Stromal cell of bone marrow (primary cell): Measurements from ENCODE around the gene ITPKC.

Source experiments
- DNase-seq: peaks from one replicate; pipeline ENCODE4 v3.0.0-alpha.2; 2012; ENCODE audit warnings: low read depth

ITPKC gene

DNA sequence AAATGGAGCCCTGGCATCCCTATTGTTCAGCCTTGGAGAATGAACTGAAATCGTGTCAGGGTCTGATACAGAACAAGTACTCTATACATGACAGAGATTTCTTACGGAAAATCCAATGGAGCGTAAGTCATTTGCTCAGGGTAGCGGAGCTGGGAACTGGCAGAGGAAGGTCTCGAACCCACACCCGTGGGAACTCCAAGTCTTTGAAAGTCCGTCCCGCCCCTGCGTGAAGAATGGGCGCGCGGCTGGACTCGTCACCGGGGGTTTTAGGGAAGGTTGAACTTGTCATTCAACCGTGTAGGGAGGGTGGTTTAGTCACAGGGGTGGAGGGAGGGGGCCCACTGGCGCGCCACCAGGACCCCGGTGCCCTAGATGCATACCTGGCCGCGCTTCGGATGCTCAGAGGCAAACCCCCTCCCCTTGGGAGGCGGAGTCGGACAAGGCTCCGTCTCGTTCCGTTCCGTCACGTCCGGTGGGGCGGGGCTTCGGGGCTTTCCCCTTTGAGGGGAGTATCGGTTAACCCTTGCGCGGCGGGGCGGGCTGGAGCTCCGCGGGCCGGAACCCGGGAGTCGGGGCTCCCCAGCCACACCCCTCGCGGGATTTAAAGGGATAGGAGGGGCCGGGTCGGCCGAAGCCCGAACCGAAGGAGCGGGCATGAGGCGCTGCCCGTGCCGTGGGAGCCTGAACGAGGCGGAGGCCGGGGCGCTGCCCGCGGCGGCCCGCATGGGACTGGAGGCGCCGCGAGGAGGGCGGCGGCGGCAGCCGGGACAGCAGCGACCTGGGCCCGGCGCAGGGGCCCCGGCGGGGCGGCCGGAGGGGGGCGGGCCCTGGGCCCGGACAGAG, at the start of gene ITPKC, which contains the start of gene COQ8B:
ITPKC (plus strand) TSS at position 631 of the 843 bp plus-strand sequence; CDS start at position 655, 24 bp downstream.
COQ8B (minus strand) TSS at position 405 of the 843 bp plus-strand sequence. CDS start 2,254 bp downstream, outside the sequence.
- DNase-seq: peak; percentile 97

DNA sequence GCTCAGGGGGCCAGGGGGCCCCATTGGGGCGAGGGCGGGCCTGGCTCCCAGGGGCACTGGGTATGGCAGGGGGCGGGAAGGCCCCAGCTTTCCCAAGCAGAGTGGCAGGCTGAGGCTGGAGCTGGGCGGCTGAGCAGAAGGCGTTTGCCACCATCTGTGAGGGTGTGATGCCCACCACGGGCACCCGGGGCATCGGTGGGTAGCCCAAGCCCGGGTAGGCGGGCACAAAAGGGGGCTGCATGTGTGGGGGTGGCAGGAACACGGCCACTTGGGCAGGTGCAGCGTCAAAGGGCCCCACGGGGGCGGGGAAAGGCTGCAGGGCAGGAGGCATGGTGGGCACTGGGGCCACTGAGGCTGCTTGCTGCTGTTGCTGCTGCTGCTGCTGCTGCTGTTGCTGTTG, 49.3 kb upstream of the ITPKC start:
- no peak for DNase-seq

DNA sequence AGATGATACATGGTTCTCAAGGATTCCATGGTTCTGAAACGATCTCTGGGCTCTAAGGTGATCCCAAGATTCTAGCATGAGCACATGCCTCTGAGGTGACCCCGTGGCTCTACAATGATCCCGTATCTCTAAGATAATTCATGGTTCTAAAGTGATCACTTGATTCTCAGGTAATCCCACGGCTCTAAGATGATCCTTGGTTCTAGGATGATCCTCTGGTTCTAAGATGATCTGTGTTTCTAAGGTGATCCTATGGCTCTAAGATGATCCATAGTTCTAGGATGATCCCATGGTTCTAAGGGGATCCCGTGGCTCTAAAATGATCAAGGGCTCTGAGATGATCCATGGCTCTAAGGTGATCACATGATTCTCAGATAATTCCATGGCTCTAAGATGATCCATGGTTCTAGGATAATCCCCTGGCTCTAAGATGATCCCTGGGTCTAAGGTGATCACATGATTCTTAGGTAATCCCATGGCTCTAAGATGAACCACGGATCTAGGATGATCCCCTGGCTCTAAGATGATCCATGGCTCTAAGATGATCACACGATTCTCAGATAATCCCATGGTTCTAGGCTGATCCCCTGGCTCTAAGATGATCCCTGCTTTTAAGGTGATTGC, 47.8 kb upstream of the ITPKC start:
- no peak for DNase-seq

DNA sequence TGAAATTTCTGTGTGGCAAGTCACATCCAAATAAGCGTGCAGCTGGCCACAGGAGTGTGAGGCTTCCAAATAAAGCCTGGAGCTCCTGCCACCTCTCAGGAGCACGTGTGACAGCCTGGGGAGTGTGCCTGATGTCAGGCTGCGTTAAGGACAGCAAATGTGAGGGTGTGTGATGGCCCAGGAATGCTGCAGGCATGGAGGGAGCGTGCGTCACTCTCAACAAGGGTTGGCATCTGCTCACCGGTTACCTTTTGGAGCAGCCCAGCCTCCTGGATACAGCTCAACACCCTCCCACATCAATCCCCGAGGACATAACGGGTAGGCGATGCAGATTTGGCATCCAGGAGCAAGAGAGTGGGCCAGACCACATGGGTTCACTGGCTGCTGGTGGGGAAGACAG, 45.5 kb upstream of the ITPKC start:
- DNase-seq: no peak

DNA sequence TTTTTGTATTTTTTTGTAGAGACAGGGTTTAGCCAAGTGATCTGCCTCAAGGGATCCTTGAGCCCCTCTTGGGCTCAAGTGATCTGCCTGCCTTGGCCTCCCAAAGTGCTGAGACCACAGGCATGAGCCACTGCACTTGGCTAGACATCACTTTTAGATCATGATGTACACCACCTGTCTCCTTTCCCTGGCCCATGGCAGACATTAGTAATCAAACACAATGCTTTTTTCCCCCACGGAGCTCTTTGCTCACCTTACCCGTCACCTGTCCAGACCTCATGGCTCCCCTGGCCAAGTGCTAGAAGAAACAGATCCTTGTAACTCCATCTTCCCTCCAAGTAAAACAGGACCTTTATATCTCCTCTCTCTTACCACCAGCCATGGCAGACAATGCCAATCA, 44.9 kb upstream of the ITPKC start:
- no peak for DNase-seq

DNA sequence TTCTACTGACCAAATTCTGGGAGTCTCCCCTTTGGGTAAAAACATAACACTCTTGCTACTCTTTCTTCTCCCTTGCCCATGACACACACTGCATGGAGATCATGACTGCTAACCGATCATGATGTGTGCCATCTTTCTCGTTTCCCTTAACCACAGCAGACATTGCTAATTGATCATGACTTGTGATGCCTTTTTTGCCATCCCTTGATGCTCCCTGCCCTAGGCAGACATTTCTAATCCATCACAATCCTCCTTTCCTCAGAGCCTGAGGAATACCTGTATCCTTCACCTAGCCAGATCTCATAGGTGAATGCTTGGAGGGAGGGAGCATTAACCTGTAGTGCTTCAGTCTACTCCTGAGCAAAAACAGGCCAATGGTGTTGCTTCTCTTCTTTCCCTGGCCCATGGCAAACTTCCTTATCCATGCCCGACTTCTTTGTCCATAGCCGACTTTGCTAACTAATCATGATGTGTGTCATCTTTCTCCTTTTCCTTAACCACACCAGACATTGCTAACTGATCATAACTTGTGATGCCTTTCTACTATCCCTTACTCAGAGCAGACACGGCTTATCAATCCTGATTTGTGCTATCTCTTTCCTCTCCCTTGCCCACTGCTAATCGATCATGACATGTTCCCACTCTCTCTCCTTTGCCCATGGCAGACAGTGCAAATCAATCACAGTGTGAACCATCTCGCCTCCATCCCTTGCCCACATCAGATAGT, 44.2 kb upstream of the ITPKC start:
- DNase-seq: no peak

DNA sequence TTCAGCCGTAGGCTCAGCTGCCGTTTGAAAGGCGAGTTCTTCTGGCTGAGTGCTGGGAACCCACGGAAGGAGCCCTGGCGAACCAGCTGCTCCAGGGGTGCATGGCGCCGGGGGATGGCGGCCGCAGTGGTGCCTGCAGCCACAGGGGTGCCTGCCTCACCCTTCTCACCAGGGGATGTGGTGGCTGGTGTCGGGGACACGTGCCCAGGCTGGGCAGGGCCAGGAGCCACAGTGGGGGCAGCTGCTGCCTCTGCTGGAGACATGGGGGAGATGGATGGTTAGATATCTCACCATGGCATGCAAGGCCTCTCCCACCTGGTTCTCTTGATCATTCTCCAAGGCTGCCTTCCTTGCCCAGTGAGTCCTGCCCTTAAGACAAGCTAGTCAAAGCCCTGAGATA, 43.5 kb upstream of the ITPKC start:
- no peak for DNase-seq

DNA sequence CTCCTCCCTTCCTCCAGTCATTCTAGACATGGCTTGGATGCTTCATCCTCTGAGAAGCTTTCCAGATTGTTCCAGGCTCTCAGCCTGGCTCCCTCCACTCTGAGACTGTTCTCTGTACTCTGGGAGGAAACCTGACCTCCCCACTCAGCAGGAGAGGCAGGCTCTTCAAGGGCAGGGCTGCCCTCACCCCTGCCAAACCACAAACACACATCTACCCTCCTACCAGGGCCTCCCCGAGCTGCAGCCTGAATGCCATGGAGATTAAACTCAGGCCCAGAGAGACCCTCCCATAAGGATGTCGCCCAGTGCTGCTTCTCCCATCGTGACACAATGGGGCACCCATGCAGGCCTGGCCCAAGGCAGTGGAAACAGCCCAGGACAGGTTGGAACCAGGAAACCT, 42.6 kb upstream of the ITPKC start:
- no peak for DNase-seq

DNA sequence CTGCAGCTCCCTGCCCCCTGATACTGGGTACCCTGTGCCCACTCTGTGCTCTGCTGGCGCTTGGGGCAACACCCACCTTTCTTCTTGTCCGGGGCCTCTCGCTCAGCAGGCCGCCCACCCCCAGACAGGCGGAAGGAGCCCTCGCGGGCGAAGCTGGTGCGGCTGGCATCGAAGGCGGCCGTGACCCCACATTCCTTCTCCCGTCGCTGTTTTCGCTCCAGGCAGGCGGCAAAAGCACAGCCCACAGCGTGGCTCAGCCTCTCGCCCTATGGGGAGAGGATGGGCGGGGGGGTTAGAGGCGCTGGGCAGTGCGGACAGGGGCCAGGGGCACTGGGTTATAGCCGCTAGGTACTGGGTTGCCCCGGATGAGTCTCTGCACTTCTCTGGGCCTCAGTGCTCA, 39.8 kb upstream of the ITPKC start:
- DNase-seq: no peak

DNA sequence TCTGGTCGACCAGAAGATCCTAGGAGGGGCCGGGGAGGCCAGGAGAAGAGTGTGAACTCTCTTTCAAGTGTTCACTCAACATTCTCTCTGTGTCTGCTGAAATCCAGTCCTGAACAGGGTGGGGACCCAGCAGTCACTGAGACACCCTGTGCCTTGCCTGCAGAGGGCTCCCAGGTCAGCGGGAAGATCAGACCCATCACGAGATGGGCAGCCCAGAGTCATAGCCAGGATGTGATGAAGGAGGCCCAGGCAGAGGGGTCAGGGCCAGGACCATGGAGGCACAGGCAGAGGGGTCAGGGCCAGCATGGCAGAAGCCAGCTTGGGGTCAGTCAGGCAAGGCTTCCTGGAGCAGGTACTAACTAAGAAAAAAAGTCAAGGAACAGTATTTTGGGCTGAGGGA, 35.9 kb upstream of the ITPKC start:
- no peak for DNase-seq

DNA sequence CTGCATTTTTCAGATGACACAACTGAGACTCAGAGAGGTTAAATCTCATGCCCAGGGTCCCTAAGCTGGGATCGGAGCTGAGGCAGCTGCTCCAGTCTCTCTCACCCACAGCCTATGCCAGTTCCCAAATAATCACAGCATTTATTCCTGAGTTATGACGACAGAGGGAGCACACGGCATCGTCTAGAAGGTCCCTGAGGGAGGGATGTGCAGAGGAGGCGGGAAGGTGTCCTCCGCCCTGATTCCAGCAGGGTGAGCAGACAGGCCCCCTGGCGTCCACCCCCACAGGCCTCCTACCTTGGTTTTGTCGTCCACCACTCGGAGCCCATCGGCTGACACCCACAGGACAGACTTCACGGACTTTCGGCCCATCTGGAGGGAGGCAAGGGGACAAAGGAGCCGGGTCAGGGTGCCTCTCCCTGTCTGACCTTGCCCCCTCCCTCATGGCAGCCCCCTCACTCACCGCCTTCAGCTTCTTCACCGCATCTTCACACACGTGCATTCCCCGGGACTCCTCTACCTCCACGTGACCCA, 34.4 kb upstream of the ITPKC start:
- DNase-seq: no peak

DNA sequence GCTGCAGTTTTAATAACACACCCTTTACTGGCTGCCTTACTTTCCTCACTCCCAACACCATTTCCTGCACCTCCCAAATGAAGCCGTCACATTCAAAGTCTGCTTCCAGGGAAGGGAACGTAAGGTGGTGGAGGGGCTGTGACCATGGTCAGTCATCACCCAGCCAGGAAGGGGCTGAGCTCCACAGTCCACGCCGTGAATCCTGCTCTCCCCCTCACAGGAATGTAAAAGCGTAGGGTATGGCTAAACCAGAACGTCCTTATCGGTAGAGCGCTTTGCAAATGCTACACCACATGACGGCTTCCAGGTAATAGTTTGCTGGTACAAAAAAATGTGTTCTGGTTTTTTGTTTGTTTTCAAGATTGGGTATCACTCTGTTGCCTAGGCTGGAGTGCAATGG, 33.5 kb upstream of the ITPKC start:
- no peak for DNase-seq

DNA sequence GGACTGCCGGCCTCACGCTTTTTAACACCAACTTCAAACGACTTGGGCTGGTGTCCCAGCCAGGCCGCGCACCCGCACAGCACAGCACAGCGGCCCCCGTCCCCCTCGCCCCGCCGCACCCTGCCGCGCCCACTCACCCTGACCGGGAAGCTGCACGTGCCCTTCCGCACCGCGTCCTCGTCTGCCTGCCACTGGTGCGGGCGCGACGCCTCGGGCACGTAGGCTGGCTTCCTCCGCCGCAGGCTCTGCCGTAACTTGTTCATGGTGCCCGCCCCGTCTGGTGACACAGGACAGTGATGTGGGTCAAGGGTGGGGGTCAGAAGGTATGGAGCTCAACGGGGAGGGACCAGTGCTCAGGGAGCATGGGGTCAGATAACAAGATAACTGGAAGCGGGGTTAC, 32.6 kb upstream of the ITPKC start:
- DNase-seq: no peak

DNA sequence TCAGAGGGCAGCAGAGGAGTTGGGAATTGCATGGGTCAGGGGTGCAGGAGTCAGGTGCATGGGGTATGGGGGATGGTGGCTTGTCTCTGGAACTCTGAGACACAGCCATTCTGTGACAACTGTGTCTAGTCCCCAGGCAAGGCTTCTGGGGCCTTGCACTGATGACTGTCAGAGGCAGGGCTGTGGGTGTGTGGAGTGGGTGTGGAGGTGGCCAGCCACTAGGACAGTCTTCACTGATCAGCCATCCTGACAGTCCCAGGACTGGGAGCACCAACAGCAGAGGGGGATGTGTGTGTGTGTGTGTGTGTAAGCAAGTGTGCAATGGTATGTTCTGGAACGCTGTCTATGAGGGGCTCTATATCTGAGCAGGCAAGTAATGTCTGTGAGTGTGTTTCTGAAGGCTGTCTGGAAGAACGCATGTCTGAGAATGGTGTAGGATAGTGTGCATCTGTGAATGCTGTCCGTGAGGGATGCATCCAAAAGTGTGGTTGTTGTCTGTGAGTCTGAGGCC, 31.8 kb upstream of the ITPKC start:
- DNase-seq: no peak

DNA sequence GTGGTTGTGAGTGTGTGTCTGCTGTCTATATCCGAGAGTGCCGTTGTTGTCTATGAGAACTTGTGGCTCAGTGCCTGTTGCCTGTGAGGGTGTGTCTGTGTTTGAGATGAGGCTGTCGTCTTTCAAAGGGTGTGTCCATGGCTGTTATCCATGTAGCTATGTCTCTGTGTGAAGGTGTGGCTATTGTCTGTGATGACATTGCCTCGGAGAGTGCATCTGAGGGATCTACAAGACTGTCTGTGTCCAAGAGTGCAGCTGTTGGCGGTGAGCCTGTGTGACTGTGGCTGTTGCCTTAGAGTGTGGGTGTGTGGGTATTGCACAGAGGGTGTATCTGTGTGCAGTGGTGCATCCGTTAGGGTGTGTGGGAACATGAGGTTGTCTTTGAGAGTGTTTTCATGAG, 31.3 kb upstream of the ITPKC start:
- DNase-seq: no peak

DNA sequence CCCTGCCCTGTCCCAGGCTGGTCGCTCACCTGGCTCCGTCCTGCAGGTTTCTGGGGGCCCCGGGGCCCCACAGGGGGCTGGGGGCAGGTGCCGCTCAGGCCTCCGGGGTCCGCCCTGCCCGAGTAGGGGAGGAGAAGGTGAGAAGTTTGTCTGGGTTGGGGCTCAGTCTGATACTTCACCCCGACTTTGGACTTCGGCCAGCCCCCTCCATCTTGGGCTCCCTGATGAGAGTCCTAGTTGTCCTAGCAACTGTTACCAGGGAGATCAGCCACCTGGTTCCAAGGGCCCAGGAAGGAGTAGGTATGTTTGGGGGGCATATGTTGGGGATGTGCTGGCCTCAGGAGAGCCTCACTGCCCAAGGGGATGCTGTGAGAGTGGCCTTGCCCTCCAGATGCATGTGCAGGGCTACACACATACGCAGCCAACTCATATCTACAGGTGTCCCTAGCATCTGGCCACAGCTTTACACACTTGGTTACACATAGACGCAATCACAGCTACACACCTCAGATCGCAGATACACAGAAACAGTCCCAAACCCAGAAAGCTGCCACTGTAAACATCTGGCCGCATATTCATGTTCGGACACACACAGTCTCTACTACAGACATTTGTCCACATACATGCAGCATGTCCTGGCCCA, 29.9 kb upstream of the ITPKC start:
- no peak for DNase-seq

DNA sequence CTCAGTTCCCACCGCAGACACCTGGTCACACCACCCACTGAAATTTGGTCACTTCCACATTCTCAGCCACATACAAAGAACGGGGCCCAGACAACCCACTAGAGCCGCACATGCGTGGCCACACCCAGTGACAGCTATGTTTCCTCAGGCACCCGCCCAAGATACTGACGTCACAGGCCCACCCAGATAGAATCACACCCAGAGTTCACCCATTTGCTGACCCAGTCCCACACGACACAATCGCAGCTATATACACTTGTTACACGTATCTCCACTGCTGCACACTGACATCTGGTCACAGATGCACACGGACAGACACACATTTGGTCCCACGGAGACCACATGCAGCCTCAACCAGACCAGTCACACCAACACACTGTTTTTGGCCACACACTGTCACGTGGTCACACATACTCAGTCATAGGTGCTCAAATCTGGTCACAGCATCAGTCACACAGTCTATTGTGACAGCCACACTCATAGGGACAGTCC, 29.3 kb upstream of the ITPKC start:
- peak; percentile 62 for DNase-seq

DNA sequence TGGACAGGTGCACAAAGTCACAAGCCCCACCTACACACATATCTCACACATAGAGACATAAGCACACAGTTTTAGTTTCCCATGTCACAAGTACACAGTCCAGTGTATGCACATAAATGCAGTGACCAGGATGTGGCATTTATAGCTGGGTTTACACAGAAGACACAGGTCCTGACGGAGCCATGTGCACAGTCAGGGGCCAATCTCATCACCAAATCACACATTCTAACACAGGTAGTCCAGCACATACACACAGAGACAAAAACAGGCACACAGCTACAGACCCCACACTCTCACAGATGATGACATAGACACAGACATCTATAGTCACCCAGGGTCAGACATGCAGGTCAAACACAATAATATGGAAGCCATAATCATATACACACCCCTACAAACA, 28.6 kb upstream of the ITPKC start:
- no peak for DNase-seq

DNA sequence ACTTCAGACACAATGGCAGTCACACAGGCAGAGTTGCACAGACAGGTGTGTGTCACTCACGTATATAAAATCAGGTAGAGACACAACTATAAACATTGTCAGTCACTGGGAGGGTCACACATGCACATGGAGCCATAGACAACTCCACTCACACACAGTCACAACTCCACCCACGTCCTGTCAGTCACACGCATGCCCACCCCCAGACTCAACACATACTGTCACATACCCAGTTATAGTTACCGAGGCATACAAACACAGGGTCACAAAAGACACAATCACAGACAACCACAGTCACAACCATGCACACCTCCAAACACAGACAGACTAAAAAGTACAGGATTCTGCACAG, 27.9 kb upstream of the ITPKC start:
- no peak for DNase-seq

DNA sequence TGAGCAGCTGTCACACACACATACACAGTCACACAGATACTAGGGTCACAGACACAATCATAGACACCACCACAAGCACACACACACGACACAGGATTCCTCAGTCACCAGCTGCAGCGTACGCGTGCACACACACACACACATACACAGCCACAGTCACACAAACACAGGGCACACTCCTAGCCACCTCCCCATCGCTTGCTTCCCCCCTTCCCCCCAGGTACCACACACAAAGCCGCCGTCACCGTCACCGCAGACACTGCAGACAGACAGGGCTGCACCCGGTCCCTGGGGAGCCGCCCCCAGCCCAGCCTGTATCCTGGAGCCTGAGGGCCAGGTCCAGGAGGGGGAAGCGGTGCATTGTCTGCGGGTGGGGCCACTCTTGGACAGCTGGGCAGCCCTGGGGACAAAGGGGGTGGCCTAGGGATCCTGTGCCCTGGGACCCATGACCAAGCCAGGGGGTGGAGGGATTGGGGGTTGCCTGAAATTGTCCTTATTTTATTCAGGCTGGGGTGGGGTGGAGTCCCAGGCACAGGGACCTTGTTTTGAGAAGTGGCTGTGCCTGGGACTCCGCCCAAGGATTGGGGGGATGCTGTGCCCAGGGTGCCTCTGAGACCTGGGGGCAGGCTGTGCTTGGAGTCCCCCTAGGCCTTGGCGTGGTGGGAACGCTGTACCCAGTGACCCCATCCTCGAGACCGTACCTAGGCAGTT, 27.4 kb upstream of the ITPKC start:
- no peak for DNase-seq

DNA sequence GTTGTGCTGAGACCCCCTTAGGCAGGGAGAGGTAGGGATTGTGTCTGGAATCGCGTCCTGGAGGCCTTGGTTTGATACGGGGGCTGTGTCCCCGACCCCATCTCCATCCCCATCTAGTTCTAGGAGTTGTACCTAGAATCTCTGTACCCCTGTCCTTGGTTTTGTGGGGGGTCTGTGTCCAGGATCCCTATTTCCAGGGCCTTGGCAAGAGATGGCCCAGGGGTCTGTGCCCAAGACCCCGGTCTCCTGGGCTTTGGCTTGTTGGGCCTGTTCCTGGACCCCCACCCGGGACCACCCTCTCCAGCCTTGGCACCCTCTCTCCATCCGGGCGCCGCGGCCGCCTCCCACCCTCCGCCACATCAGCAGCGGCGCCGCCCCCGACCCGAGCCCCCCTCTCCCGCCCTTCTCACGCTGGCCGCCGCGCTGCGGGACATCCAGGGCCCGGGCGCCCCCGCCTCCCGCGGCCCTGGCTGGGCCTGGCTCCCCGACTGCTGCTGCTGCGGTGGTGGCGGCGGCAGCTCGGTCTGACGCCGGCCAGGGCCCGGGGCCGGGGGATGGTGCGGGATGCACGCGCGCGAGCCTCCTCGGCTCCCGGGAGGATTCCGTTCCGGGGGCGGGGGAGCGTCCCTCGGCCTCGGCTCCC, 26.7 kb upstream of the ITPKC start, which contains the start of gene NUMBL:
NUMBL (minus strand) TSS at position 602 of the 643 bp plus-strand sequence; CDS start at position 434, 168 bp downstream.
- no peak for DNase-seq
